Mesenchymal stem cell (in vitro differentiated cells and primary cell): Measurements from ENCODE around the gene CYP46A1.

ENCODE experiments used
- DNase-seq: peaks from one replicate; pipeline ENCODE4 v3.0.0-alpha.2; 2013
- H2AFZ ChIP-seq: one replicate; pipeline ENCODE4 v1.6.1; 2013; ENCODE audit warnings: low read depth, mild to moderate bottlenecking, control low read depth, inconsistent platforms, low read length, moderate library complexity
- H2AK5ac ChIP-seq: 2 replicates; pipeline ENCODE4 v1.6.1; 2013; ENCODE audit warnings: low read length, moderate library complexity, mild to moderate bottlenecking, inconsistent platforms; ENCODE audit not compliant: severe bottlenecking
- H2BK120ac ChIP-seq: one replicate; pipeline ENCODE4 v1.6.1; 2013; ENCODE audit warnings: low read depth, mild to moderate bottlenecking, inconsistent platforms, low read length, moderate library complexity
- H2BK12ac ChIP-seq, 2 experiments: one replicate each; pipeline ENCODE4 v1.6.1; 2013; ENCODE audit warnings: inconsistent platforms in 2 of 2, low read length in 2 of 2, mild to moderate bottlenecking in 2 of 2, moderate library complexity in 2 of 2, control low read depth in 1 of 2
- H2BK15ac ChIP-seq: one replicate; pipeline ENCODE4 v1.6.1; 2013; ENCODE audit warnings: mild to moderate bottlenecking, low read depth, inconsistent platforms; ENCODE audit not compliant: poor library complexity, severe bottlenecking
- H2BK5ac ChIP-seq: 2 replicates; pipeline ENCODE4 v1.6.1; 2013; ENCODE audit warnings: low read depth, mild to moderate bottlenecking, low read length, control low read depth, inconsistent platforms; ENCODE audit not compliant: poor library complexity, severe bottlenecking
- H3K14ac ChIP-seq, 2 experiments: one replicate each; pipeline ENCODE4 v1.6.1; 2013; ENCODE audit warnings: inconsistent platforms in 2 of 2, low read length in 2 of 2, control low read depth in 1 of 2, mild to moderate bottlenecking in 1 of 2, moderate library complexity in 1 of 2
- H3K18ac ChIP-seq, 2 experiments: one replicate each; pipeline ENCODE4 v1.6.1; 2013; ENCODE audit warnings: inconsistent platforms in 2 of 2, low read length in 2 of 2, control low read depth in 1 of 2, low read depth in 1 of 2, mild to moderate bottlenecking in 1 of 2
- H3K23ac ChIP-seq, 2 experiments: one replicate each; pipeline ENCODE4 v1.6.1; 2013; ENCODE audit warnings: inconsistent platforms in 2 of 2, low read length in 2 of 2, mild to moderate bottlenecking in 2 of 2, moderate library complexity in 2 of 2, control low read depth in 1 of 2
- H3K27ac ChIP-seq: 2 replicates; pipeline ENCODE4 v1.5.1; 2013; ENCODE audit warnings: mild to moderate bottlenecking, moderate library complexity, low read length, control low read depth, inconsistent platforms; ENCODE audit not compliant: poor library complexity, severe bottlenecking
- H3K27me3 ChIP-seq, 2 experiments: 2 replicates each; pipeline versions ENCODE4 v1.6.1 to v1.7.0; 2013; ENCODE audit warnings: low read length in 2 of 2, mild to moderate bottlenecking in 2 of 2, moderate library complexity in 2 of 2, control low read depth in 1 of 2, inconsistent platforms in 1 of 2; ENCODE audit not compliant: control insufficient read depth in 1 of 2, insufficient read depth in 1 of 2
- H3K36me3 ChIP-seq, 2 experiments: 2 replicates each; pipeline versions ENCODE4 v1.6.1 to v1.7.0; 2013; ENCODE audit warnings: low read length in 2 of 2, control low read depth in 1 of 2, inconsistent platforms in 1 of 2, low read depth in 1 of 2, mild to moderate bottlenecking in 1 of 2; ENCODE audit not compliant: insufficient read depth in 2 of 2, control insufficient read depth in 1 of 2
- H3K4ac ChIP-seq, 2 experiments: one replicate each; pipeline ENCODE4 v1.6.1; 2013; ENCODE audit warnings: inconsistent platforms in 2 of 2, low read length in 2 of 2, mild to moderate bottlenecking in 2 of 2, moderate library complexity in 2 of 2, control low read depth in 1 of 2, low read depth in 1 of 2
- H3K4me1 ChIP-seq: 2 replicates; pipeline ENCODE4 v1.6.1; 2013; ENCODE audit warnings: low read depth, low read length, control low read depth; ENCODE audit not compliant: control insufficient read depth, insufficient read depth
- H3K4me2 ChIP-seq: 2 replicates; pipeline ENCODE4 v1.6.1; 2013; ENCODE audit warnings: low read length, mild to moderate bottlenecking, inconsistent platforms; ENCODE audit not compliant: poor library complexity, severe bottlenecking
- H3K4me3 ChIP-seq, 2 experiments: 2 replicates each; pipeline versions ENCODE4 v1.5.1 to v1.7.0; 2013; ENCODE audit warnings: low read length in 2 of 2, mild to moderate bottlenecking in 2 of 2, control low read depth in 1 of 2, low read depth in 1 of 2; ENCODE audit not compliant: insufficient read depth in 1 of 2
- H3K79me1 ChIP-seq: replicated peaks from 2 replicates; pipeline ENCODE4 v1.6.1; 2013; ENCODE audit warnings: mild to moderate bottlenecking, control low read depth, low read length, inconsistent platforms; ENCODE audit not compliant: poor library complexity, severe bottlenecking
- H3K9ac ChIP-seq: 2 replicates; pipeline ENCODE4 v1.7.0; 2013; ENCODE audit warnings: mild to moderate bottlenecking, low read length, moderate library complexity
- H3K9me3 ChIP-seq: 2 replicates; pipeline ENCODE4 v1.7.0; 2013; ENCODE audit warnings: mild to moderate bottlenecking, low read length; ENCODE audit not compliant: control insufficient read depth
- H4K8ac ChIP-seq: one replicate; pipeline ENCODE4 v1.6.1; 2013; ENCODE audit warnings: inconsistent platforms, mild to moderate bottlenecking, low read length, moderate library complexity
- H4K91ac ChIP-seq: one replicate; pipeline ENCODE4 v1.6.1; 2013; ENCODE audit warnings: mild to moderate bottlenecking, low read length, inconsistent platforms
- whole genome bisulfite sequencing: methylation state at CpG from one replicate; pipeline ENCODE4 v1.1.7; 2013; ENCODE audit warnings: mixed read lengths; 5-methylcytosine and 5-hydroxymethylcytosine counted together

Gene CYP46A1

GRCh38 chr14:99718811-99719192 is 34.7 kb downstream of the CYP46A1 start:
- Histone ChIP-seq H3K4me2 (no peak overlapping the region), H3K23ac (no peak overlapping the region), H3K4me3 (no peak overlapping the region), H2AFZ (no peak overlapping the region), H2BK120ac (no peak overlapping the region), H2BK15ac (no peak overlapping the region), H3K27me3 (peaks cover 9 to 42% of the 10 kb centered on the region in 2 experiments), H2BK5ac (no peak overlapping the region), H3K36me3 (no peaks in the 10 kb centered on the region), H2BK12ac (no peak overlapping the region), H3K4me1 (no peaks in the 10 kb centered on the region), H3K4ac (no peak overlapping the region), H3K9ac (no peak overlapping the region), H2AK5ac (no peak overlapping the region), H3K79me1 (no peaks in the 10 kb centered on the region), H3K27ac (no peak overlapping the region), H4K91ac (no peak overlapping the region), H3K14ac (no peak overlapping the region), H3K9me3 (no peaks in the 10 kb centered on the region), H3K18ac (no peak overlapping the region), H4K8ac (no peak overlapping the region)
- no peak for DNase-seq
- WGBS: 77% methylated on average over 4 of the region's 5 CpGs

GRCh38 chr14:99720941-99721791 is 37.1 kb downstream of the CYP46A1 start:
- Histone ChIP-seq H2AFZ (no peak overlapping the region), H3K14ac (no peak overlapping the region), H2BK12ac (no peak overlapping the region), H2BK15ac (no peak overlapping the region), H3K4ac (no peak overlapping the region), H3K27ac (no peak overlapping the region), H3K36me3 (no peaks in the 10 kb centered on the region), H4K8ac (no peak overlapping the region), H2BK120ac (no peak overlapping the region), H3K79me1 (no peaks in the 10 kb centered on the region), H3K9me3 (no peaks in the 10 kb centered on the region), H3K18ac (no peak overlapping the region), H2BK5ac (no peak overlapping the region), H2AK5ac (no peak overlapping the region), H4K91ac (no peak overlapping the region), H3K4me3 (no peak overlapping the region), H3K27me3 (peaks cover 25 to 59% of the 10 kb centered on the region in 2 experiments), H3K23ac (no peak overlapping the region), H3K4me1 (peaks cover 4% of the 10 kb centered on the region), H3K4me2 (no peak overlapping the region), H3K9ac (no peak overlapping the region)
- DNase-seq: no peak
- WGBS: 86% methylated on average over 18 of the region's 18 CpGs

- Histone ChIP-seq H2BK120ac (no peak overlapping the region), H4K8ac (no peak overlapping the region), H2BK5ac (no peak overlapping the region), H3K4me2 (no peak overlapping the region), H3K27ac (no peak overlapping the region), H3K36me3 (no peaks in the 10 kb centered on the region), H4K91ac (no peak overlapping the region), H2BK12ac (no peak overlapping the region), H3K79me1 (no peaks in the 10 kb centered on the region), H3K9ac (no peak overlapping the region), H3K18ac (no peak overlapping the region), H3K4me1 (peaks cover 8% of the 10 kb centered on the region), H3K27me3 (peaks cover 25 to 51% of the 10 kb centered on the region in 2 experiments), H3K4ac (no peak overlapping the region), H3K23ac (no peak overlapping the region), H2BK15ac (no peak overlapping the region), H2AFZ (no peak overlapping the region), H3K9me3 (no peaks in the 10 kb centered on the region), H3K4me3 (no peak overlapping the region), H2AK5ac (no peak overlapping the region), H3K14ac (no peak overlapping the region)
- 83% methylated on average over 12 of the region's 12 CpGs for WGBS
- DNase-seq: no peak
These were observed 37.9 kb downstream of the CYP46A1 start for GRCh38 chr14:99721792-99722516.

- no peak overlapping the region for H2AFZ ChIP-seq
- H2BK15ac ChIP-seq: no peak overlapping the region
- H2BK12ac ChIP-seq: no peak overlapping the region
- H4K8ac ChIP-seq: no peak overlapping the region
- no peak overlapping the region for H4K91ac ChIP-seq
- no peaks in the 10 kb centered on the region for H3K9me3 ChIP-seq
- H3K4me2 ChIP-seq: no peak overlapping the region
- H3K36me3 ChIP-seq: no peaks in the 10 kb centered on the region
- no peak overlapping the region for H3K18ac ChIP-seq
- H3K27ac ChIP-seq: no peak overlapping the region
- no peak overlapping the region for H3K4me3 ChIP-seq
- no peak for DNase-seq
- no peak overlapping the region for H3K23ac ChIP-seq
- no peak overlapping the region for H3K14ac ChIP-seq
- peaks cover 8% of the 10 kb centered on the region for H3K4me1 ChIP-seq
- no peak overlapping the region for H2AK5ac ChIP-seq
- no peak overlapping the region for H3K9ac ChIP-seq
- H3K27me3 ChIP-seq: peaks cover 32 to 56% of the 10 kb centered on the region in 2 experiments
- H2BK120ac ChIP-seq: no peak overlapping the region
- H2BK5ac ChIP-seq: no peak overlapping the region
- 87% methylated on average over 9 of the region's 9 CpGs for WGBS
- H3K4ac ChIP-seq: no peak overlapping the region
- H3K79me1 ChIP-seq: no peaks in the 10 kb centered on the region
These were observed 38.6 kb downstream of the CYP46A1 start for GRCh38 chr14:99722741-99723140.
